Esophagus muscularis mucosa (tissue), 3 donors: ENCODE data around the gene EPGN.

ENCODE experiments used
- POLR2AphosphoS5 ChIP-seq, 2 donors: sonication (generic); formaldehyde crosslinking; IDR thresholded peaks; one replicate each; pipeline ENCODE4 v1.6.1; 2017; ENCODE audit warnings: antibody characterized with exemption in 2 of 2
- TF ChIP-seq, protein P1 (sequence below), 3 experiments: fragments of 200-600 bp in 2 of 3; fragments of 450-650 bp in 1 of 3; sonication (generic) in 2 of 3; IDR thresholded peaks; one replicate each; pipeline ENCODE4 v1.5.1; 2017 to 2019; ENCODE audit warnings: antibody characterized with exemption in 3 of 3, mild to moderate bottlenecking in 2 of 3, moderate library complexity in 1 of 3

GRCh38 chr4:74282926-74283325, 25.3 kb upstream of the EPGN start:
- TF ChIP-seq, protein P1, sequence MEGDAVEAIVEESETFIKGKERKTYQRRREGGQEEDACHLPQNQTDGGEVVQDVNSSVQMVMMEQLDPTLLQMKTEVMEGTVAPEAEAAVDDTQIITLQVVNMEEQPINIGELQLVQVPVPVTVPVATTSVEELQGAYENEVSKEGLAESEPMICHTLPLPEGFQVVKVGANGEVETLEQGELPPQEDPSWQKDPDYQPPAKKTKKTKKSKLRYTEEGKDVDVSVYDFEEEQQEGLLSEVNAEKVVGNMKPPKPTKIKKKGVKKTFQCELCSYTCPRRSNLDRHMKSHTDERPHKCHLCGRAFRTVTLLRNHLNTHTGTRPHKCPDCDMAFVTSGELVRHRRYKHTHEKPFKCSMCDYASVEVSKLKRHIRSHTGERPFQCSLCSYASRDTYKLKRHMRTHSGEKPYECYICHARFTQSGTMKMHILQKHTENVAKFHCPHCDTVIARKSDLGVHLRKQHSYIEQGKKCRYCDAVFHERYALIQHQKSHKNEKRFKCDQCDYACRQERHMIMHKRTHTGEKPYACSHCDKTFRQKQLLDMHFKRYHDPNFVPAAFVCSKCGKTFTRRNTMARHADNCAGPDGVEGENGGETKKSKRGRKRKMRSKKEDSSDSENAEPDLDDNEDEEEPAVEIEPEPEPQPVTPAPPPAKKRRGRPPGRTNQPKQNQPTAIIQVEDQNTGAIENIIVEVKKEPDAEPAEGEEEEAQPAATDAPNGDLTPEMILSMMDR (IDR thresholded peaks at IDR 0.05), result no peak
- TF ChIP-seq POLR2AphosphoS5 (IDR thresholded peaks at IDR 0.05), result no peak
